IPS-15b (cell line): ENCODE measurements around the gene USP32.

Source experiments
- H3K27me3 ChIP-seq: one replicate; pipeline ENCODE4 v1.6.1; 2013; ENCODE audit warnings: low read length; ENCODE audit not compliant: control insufficient read depth, insufficient read depth
- H3K36me3 ChIP-seq: one replicate; pipeline ENCODE4 v1.6.1; 2013; ENCODE audit warnings: low read length; ENCODE audit not compliant: control insufficient read depth, insufficient read depth
- H3K4me1 ChIP-seq: one replicate; pipeline ENCODE4 v1.6.1; 2013; ENCODE audit warnings: mild to moderate bottlenecking, low read length; ENCODE audit not compliant: control insufficient read depth, insufficient read depth
- H3K4me3 ChIP-seq: one replicate; pipeline ENCODE4 v1.5.1; 2013; ENCODE audit warnings: low read depth, low read length
- H3K9ac ChIP-seq: one replicate; pipeline ENCODE4 v1.6.1; 2013; ENCODE audit warnings: low read depth, mild to moderate bottlenecking, low read length
- H3K9me3 ChIP-seq: one replicate; pipeline ENCODE4 v1.6.1; 2013; ENCODE audit warnings: mild to moderate bottlenecking, low read length; ENCODE audit not compliant: control insufficient read depth, insufficient read depth

USP32 gene

GRCh38 chr17:60396412-60396811 is 4.5 kb upstream of the USP32 start:
- Histone ChIP-seq H3K4me1 (peaks cover 3% of the 10 kb centered on the region), H3K27me3 (no peaks in the 10 kb centered on the region), H3K36me3 (no peaks in the 10 kb centered on the region), H3K4me3 (no peak overlapping the region), H3K9ac (no peak overlapping the region), H3K9me3 (no peaks in the 10 kb centered on the region)

- no peak overlapping the region for H3K9ac ChIP-seq
- peaks cover 3% of the 10 kb centered on the region for H3K4me1 ChIP-seq
- H3K4me3 ChIP-seq = no peak overlapping the region
- no peaks in the 10 kb centered on the region for H3K9me3 ChIP-seq
- no peaks in the 10 kb centered on the region for H3K27me3 ChIP-seq
- H3K36me3 ChIP-seq = no peaks in the 10 kb centered on the region
Measured at GRCh38 chr17:60395508-60396065, 3.7 kb upstream of the USP32 start.

GRCh38 chr17:60393840-60394723 is 2.1 kb upstream of the USP32 start:
- Histone ChIP-seq H3K4me1 (peaks cover 6% of the 10 kb centered on the region), H3K4me3 (no peak overlapping the region), H3K36me3 (no peaks in the 10 kb centered on the region), H3K9ac (no peak overlapping the region), H3K27me3 (no peaks in the 10 kb centered on the region), H3K9me3 (no peaks in the 10 kb centered on the region)

DNA sequence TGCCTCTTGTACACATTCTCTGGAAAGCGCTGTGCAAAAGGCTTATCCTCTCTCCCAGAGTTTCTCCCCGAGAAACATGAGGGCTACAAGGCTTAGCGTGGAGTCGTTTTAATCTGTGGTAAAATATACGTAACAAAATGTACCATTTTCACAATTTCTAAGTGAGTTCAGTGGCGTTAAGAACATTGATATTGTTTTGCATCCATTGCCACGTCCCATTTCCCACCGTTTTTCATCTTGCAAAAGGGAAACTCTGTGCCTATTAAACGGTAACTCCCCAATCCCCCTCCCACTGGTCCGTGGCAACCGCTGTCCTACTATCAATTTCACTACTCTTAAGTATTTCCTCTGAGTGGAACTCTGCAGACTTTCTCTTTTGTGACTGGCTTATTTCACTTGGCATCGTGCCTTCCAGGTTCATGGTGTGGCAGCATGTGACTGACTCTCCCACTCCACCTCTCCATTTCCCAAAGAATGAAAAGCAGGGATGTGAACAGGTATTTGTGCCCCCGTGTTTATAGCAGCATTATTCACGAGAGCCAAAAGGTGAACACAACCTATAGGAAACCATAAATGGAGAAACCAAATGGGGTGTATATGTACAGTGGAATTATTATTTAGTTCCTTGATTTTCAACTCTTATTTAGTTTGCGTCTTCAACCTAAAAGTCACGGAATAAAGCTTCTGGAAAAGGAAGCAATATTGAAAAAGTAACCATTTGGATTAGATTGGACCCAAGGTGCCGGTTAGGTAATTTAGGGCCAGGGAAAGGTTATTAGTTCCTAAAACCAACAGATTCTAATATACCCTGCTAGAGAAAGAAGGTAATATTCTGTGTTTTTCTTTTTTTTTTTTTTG is 1.1 kb upstream of the USP32 start:
- no peaks in the 10 kb centered on the region for H3K36me3 ChIP-seq
- peak overlapping the region; percentile 94 for H3K4me3 ChIP-seq
- no peaks in the 10 kb centered on the region for H3K9me3 ChIP-seq
- peaks cover 8% of the 10 kb centered on the region for H3K4me1 ChIP-seq
- peak overlapping the region; percentile 90 for H3K9ac ChIP-seq
- H3K27me3 ChIP-seq = no peaks in the 10 kb centered on the region

GRCh38 chr17:60391471-60392041 is 377 bp downstream of the USP32 start:
- no peaks in the 10 kb centered on the region for H3K36me3 ChIP-seq
- H3K4me1 ChIP-seq = peaks cover 22% of the 10 kb centered on the region
- no peaks in the 10 kb centered on the region for H3K9me3 ChIP-seq
- H3K9ac ChIP-seq = peak overlapping the region; percentile 86
- H3K27me3 ChIP-seq = no peaks in the 10 kb centered on the region
- H3K4me3 ChIP-seq = peak overlapping the region; percentile 94

- Histone ChIP-seq H3K36me3 (no peaks in the 10 kb centered on the region), H3K4me1 (peaks cover 27% of the 10 kb centered on the region), H3K9ac (peak overlapping the region; percentile 86), H3K4me3 (peak overlapping the region; percentile 94), H3K9me3 (no peaks in the 10 kb centered on the region), H3K27me3 (no peaks in the 10 kb centered on the region)
Measured at GRCh38 chr17:60390925-60391470, 935 bp downstream of the USP32 start.

- no peaks in the 10 kb centered on the region for H3K27me3 ChIP-seq
- peak overlapping the region; percentile 94 for H3K4me3 ChIP-seq
- H3K36me3 ChIP-seq = no peaks in the 10 kb centered on the region
- no peak overlapping the region for H3K9ac ChIP-seq
- H3K4me1 ChIP-seq = peaks cover 27% of the 10 kb centered on the region
- H3K9me3 ChIP-seq = no peaks in the 10 kb centered on the region
Measured at GRCh38 chr17:60390186-60390585, 1.7 kb downstream of the USP32 start.

DNA sequence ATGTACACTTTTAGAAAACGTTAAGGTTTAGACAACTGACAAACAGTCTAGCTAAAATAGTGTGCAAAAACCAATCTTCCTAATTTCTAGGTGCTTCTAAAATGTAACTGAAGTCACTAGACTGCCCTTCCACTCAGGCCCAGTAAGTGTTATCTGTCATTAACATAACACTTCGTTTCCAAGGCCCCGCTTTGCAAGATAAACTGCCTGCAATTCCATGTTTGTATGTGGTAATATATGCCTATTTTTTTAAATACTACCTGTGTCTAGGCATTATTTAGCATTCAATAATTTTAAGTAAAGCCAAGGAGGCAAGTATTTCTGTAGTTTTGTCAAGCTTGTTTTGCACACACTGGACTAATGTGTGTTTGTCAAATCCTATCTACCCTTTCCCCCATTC is 3.2 kb downstream of the USP32 start:
- H3K27me3 ChIP-seq = no peaks in the 10 kb centered on the region
- H3K9ac ChIP-seq = no peak overlapping the region
- H3K4me3 ChIP-seq = peak overlapping the region; percentile 31
- H3K36me3 ChIP-seq = no peaks in the 10 kb centered on the region
- peaks cover 32% of the 10 kb centered on the region for H3K4me1 ChIP-seq
- no peaks in the 10 kb centered on the region for H3K9me3 ChIP-seq

GRCh38 chr17:60387666-60388065 is 4.3 kb downstream of the USP32 start:
- Histone ChIP-seq H3K9me3 (no peaks in the 10 kb centered on the region), H3K27me3 (no peaks in the 10 kb centered on the region), H3K9ac (no peak overlapping the region), H3K36me3 (no peaks in the 10 kb centered on the region), H3K4me3 (no peak overlapping the region), H3K4me1 (peaks cover 33% of the 10 kb centered on the region)

GRCh38 chr17:60386147-60387058 is 5.5 kb downstream of the USP32 start:
- H3K36me3 ChIP-seq = peaks cover 2% of the 10 kb centered on the region
- H3K27me3 ChIP-seq = no peaks in the 10 kb centered on the region
- H3K4me3 ChIP-seq = peak overlapping the region; percentile 2
- H3K4me1 ChIP-seq = peaks cover 33% of the 10 kb centered on the region
- no peaks in the 10 kb centered on the region for H3K9me3 ChIP-seq
- H3K9ac ChIP-seq = no peak overlapping the region
